Endothelial cell of umbilical vein (primary cell): ENCODE measurements around the gene LEMD1. TPM values are rescaled to one million over a fixed set of nuclear protein-coding genes. Genes with fewer than 3 reads are reported as not detected.

ENCODE experiments used
- BruUV-seq: library from RNA; stranded (reverse); fragments of 400-500 nt; replicated peaks from 2 replicates; lab custom pipeline; 2021; lab: Mats Ljungman, UMichigan
- CTCF ChIA-PET: fragments of 300-600, 350-600 bp; sonication (Branson Sonifier 250); formaldehyde crosslinking; loops from one replicate; lab custom pipeline; 2021; ENCODE audit warnings: antibody characterized with exemption, inconsistent platforms; lab: Charles Lee
- POLR2A ChIA-PET: fragments of 300-600, 350-600 bp; sonication (Branson Sonifier 250); formaldehyde crosslinking; loops from one replicate; lab custom pipeline; 2021; ENCODE audit warnings: antibody characterized with exemption, inconsistent platforms; lab: Charles Lee
- DNase-seq: peaks from one replicate; pipeline ENCODE4 v3.0.0-alpha.2; 2011; ENCODE audit warnings: low read depth, low spot score
- FAIRE-seq: peaks from 2 replicates; lab custom pipeline; 2011; peaks lifted over from hg19 to GRCh38; lab: Jason Lieb, UNC
- H2AFZ ChIP-seq: 2 replicates; pipeline ENCODE4 v1.6.0; 2012; ENCODE audit warnings: low read depth, low read length, control low read depth, inconsistent platforms
- H3K27ac ChIP-seq: 2 replicates; pipeline ENCODE4 v1.5.1; 2011; ENCODE audit warnings: low read depth, mild to moderate bottlenecking, control low read depth, low read length, moderate library complexity; ENCODE audit not compliant: insufficient read depth
- H3K27me3 ChIP-seq, 2 experiments: 2 replicates each; pipeline versions ENCODE4 v1.6.0 to v1.6.1; 2011; ENCODE audit warnings: low read length in 2 of 2, mixed read lengths in 1 of 2; ENCODE audit not compliant: control insufficient read depth in 2 of 2, insufficient read depth in 2 of 2
- H3K36me3 ChIP-seq, 2 experiments: 2 replicates in 1 of 2; 3 replicates in 1 of 2; pipeline ENCODE4 v1.5.1; 2011; ENCODE audit warnings: low read length in 2 of 2, mild to moderate bottlenecking in 1 of 2, moderate library complexity in 1 of 2; ENCODE audit not compliant: control insufficient read depth in 2 of 2, insufficient read depth in 2 of 2; ENCODE audit errors: extremely low read depth in 1 of 2
- H3K4me1 ChIP-seq: 3 replicates; pipeline ENCODE4 v1.5.1; 2011; ENCODE audit warnings: mild to moderate bottlenecking, low read length; ENCODE audit not compliant: control insufficient read depth, insufficient read depth; ENCODE audit errors: extremely low read depth
- H3K4me2 ChIP-seq: 2 replicates; pipeline ENCODE4 v1.6.1; 2011; ENCODE audit warnings: low read length, control low read depth, mixed read lengths; ENCODE audit not compliant: insufficient read depth
- H3K4me3 ChIP-seq, 3 experiments: fragments of 200-600 bp in 1 of 3; sonication (generic), shearing (Covaris generic) in 1 of 3; replicated peaks in 1 of 3; 2 replicates each; pipeline ENCODE4 v1.5.1; 2011 to 2016; ENCODE audit warnings: control low read depth in 3 of 3, low read length in 3 of 3, mild to moderate bottlenecking in 2 of 3, inconsistent platforms in 1 of 3, low read depth in 1 of 3, moderate library complexity in 1 of 3; ENCODE audit not compliant: insufficient read depth in 1 of 3
- H3K79me2 ChIP-seq: 2 replicates; pipeline ENCODE4 v1.6.0; 2012; ENCODE audit warnings: low read length, inconsistent platforms; ENCODE audit not compliant: control insufficient read depth, insufficient read depth
- H3K9ac ChIP-seq: replicated peaks from 2 replicates; pipeline ENCODE3; 2011; ENCODE audit warnings: low read length, control low read depth; ENCODE audit not compliant: insufficient read depth; ENCODE audit errors: extremely low read depth
- H3K9me1 ChIP-seq: replicated peaks from 3 replicates; pipeline ENCODE4 v1.6.0; 2011; ENCODE audit warnings: mild to moderate bottlenecking, low read length; ENCODE audit not compliant: control insufficient read depth, insufficient read depth; ENCODE audit errors: extremely low read depth
- H3K9me3 ChIP-seq: replicated peaks from 2 replicates; pipeline ENCODE4 v1.5.1; 2012; ENCODE audit warnings: low read length, inconsistent platforms; ENCODE audit not compliant: control insufficient read depth, insufficient read depth
- H4K20me1 ChIP-seq: replicated peaks from 2 replicates; pipeline ENCODE3; 2011; ENCODE audit warnings: mild to moderate bottlenecking, low read length; ENCODE audit not compliant: control insufficient read depth, insufficient read depth; ENCODE audit errors: extremely low read depth
- EZH2 ChIP-seq: IDR thresholded peaks from 2 replicates; pipeline ENCODE4 v1.6.1; 2012; ENCODE audit warnings: borderline replicate concordance, low read depth, mild to moderate bottlenecking, moderate library complexity, low read length, inconsistent platforms; ENCODE audit not compliant: severe bottlenecking
- GATA2 ChIP-seq: IDR thresholded peaks from 2 replicates; pipeline ENCODE4 v1.7.0; 2011; ENCODE audit warnings: low read depth, mild to moderate bottlenecking, moderate library complexity, mixed read lengths, low read length; ENCODE audit not compliant: insufficient read length, insufficient read depth
- JUN ChIP-seq: IDR thresholded peaks from 2 replicates; pipeline ENCODE4 v1.6.1; 2011; ENCODE audit warnings: borderline replicate concordance, low read depth; ENCODE audit not compliant: insufficient read length, insufficient read depth
- MYC ChIP-seq: IDR thresholded peaks from one replicate; pipeline ENCODE4 v1.6.1; 2011; ENCODE audit warnings: mild to moderate bottlenecking, low read depth, low read length
- POLR2A ChIP-seq: IDR thresholded peaks from 2 replicates; pipeline ENCODE4 v1.6.1; 2012; ENCODE audit warnings: low read depth, mild to moderate bottlenecking, control low read depth, low read length
- POLR2AphosphoS5 ChIP-seq: IDR thresholded peaks from 2 replicates; pipeline ENCODE4 v1.6.1; 2012; ENCODE audit warnings: low read depth, mild to moderate bottlenecking, control low read depth, low read length, moderate library complexity; ENCODE audit not compliant: insufficient read depth
- dilution Hi-C: fragments of 300-500 bp; cut with MboI; formaldehyde crosslinking; loops from one replicate; pipeline ENCODE4 v1.15.0; 2019; ENCODE audit warnings: low sequenced_read_pairs; ENCODE audit not compliant: extremely low pct_ligation_motif_present
- intact Hi-C: fragments of 100-400 bp; cut with micrococcal nuclease; formaldehyde crosslinking; loops from one replicate; pipeline ENCODE4 v1.10.0; 2022
- polyA plus RNA-seq, 4 experiments: library from polyadenylated mRNA; depleted of rRNA in 3 of 4; stranded (reverse) in 3 of 4; unstranded in 1 of 4; fragments of >200 nt; gene quantifications; 2 replicates each; pipeline versions ENCODE4 v1.2.1 to v1.2.3, GENCODE V29; 2011 to 2012; ENCODE audit warnings: missing spikeins in 1 of 4
- total RNA-seq: library from RNA; stranded (reverse); gene quantifications from 2 replicates; pipeline ENCODE4 v1.2.3, GENCODE V29; 2021
- TF ChIP-seq, protein P1 (sequence below): IDR thresholded peaks from 2 replicates; pipeline ENCODE4 v1.6.1; 2011; ENCODE audit not compliant: insufficient read depth, insufficient read length
- TF ChIP-seq, protein P2 (sequence below), 2 donors: IDR thresholded peaks; 1 replicate in 1 of 2; 2 replicates in 1 of 2; pipeline ENCODE4 v1.5.1; 2011; ENCODE audit warnings: low read length in 2 of 2, mild to moderate bottlenecking in 2 of 2, moderate library complexity in 2 of 2, control low read depth in 1 of 2, inconsistent platforms in 1 of 2, low read depth in 1 of 2; ENCODE audit not compliant: insufficient read depth in 1 of 2; ENCODE audit errors: extremely low read depth in 1 of 2

LEMD1 gene
- total and polyA plus RNA-seq, 2 donors (not counting 3 experiments of a cell fraction or from before 2014, with no cell fraction given) = not detected

GRCh38 chr1:205344066-205344928 is 77.6 kb downstream of the LEMD1 start:
- Histone ChIP-seq H3K4me1 (no peaks in the 10 kb centered on the region), H3K4me2 (no peak overlapping the region), H3K27ac (no peak overlapping the region), H3K27me3 (peaks cover 53 to 70% of the 10 kb centered on the region in 2 experiments), H3K36me3 (no peaks in the 10 kb centered on the region), H4K20me1 (no peaks in the 10 kb centered on the region), H2AFZ (no peak overlapping the region), H3K9me3 (no peaks in the 10 kb centered on the region), H3K9me1 (no peaks in the 10 kb centered on the region), H3K9ac (no peak overlapping the region), H3K79me2 (no peaks in the 10 kb centered on the region), H3K4me3 (no peak overlapping the region)
- POLR2A ChIA-PET = no interaction called here
- no TSS peak for BruUV-seq
- CTCF ChIA-PET = interaction anchor here (1.5 to 3.1 kb wide), 3 partner anchors 8 to 180 kb away, joined by 6 to 12 read pairs (median 6); no protein-coding TSS in a partner anchor
- intact Hi-C loops = no loop called here
- dilution Hi-C loops = no loop called here
- TF ChIP-seq POLR2A = no peak
- peak; percentile 97 for TF ChIP-seq EZH2
- FAIRE-seq (no peak), DNase-seq (no peak)

DNA sequence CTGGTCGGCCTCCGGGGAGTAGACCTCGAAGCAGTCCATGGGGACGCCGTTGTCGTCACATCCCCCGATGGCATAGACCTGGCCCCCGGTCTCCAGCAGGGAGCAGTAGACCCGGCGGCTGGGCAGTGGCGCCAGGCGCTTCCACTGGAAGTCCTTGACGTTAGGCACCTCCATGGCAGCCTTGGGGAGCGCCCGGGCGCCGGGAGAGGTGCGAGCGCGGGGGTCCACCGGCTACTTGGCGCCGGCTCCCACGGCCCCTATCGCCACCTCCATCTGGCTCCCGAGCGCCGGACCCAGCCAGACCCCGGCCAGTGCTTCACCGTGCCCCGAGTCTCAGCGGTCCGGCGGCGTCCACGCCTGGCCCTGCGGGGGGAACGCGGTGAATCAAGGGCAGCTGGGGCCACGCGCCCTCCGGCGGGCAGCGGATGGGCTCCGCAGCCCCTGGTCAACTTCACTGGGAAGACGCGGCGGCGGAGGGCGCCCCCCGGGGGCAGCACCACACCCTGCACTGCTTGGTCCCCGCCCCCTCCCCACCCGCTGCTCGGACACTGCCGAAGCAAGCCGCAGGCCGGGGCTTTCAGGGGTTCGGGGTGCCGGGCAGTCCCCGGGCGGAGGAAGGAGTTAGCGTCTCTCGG is 78.3 kb downstream of the LEMD1 start:
- Histone ChIP-seq H3K9me3 (no peaks in the 10 kb centered on the region), H3K9ac (no peak overlapping the region), H3K79me2 (no peaks in the 10 kb centered on the region), H3K9me1 (no peaks in the 10 kb centered on the region), H3K4me3 (no peak overlapping the region), H3K4me2 (no peak overlapping the region), H3K4me1 (no peaks in the 10 kb centered on the region), H3K27me3 (peaks cover 52 to 66% of the 10 kb centered on the region in 2 experiments), H2AFZ (no peak overlapping the region), H3K27ac (no peak overlapping the region), H3K36me3 (no peaks in the 10 kb centered on the region), H4K20me1 (no peaks in the 10 kb centered on the region)
- intact Hi-C loops = no loop called here
- ChIA-PET CTCF (interaction anchor here (3.1 kb wide), 1 partner anchor 11 kb away, joined by 12 read pairs; no protein-coding TSS in a partner anchor), POLR2A (no interaction called here)
- TF ChIP-seq, protein P1, sequence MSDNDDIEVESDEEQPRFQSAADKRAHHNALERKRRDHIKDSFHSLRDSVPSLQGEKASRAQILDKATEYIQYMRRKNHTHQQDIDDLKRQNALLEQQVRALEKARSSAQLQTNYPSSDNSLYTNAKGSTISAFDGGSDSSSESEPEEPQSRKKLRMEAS = no peak
- TF ChIP-seq POLR2AphosphoS5 = no peak
- TF ChIP-seq JUN = no peak
- TF ChIP-seq MYC = no peak
- TF ChIP-seq GATA2 = no peak
- TF ChIP-seq EZH2 = peak; percentile 81
- TF ChIP-seq, protein P2, sequence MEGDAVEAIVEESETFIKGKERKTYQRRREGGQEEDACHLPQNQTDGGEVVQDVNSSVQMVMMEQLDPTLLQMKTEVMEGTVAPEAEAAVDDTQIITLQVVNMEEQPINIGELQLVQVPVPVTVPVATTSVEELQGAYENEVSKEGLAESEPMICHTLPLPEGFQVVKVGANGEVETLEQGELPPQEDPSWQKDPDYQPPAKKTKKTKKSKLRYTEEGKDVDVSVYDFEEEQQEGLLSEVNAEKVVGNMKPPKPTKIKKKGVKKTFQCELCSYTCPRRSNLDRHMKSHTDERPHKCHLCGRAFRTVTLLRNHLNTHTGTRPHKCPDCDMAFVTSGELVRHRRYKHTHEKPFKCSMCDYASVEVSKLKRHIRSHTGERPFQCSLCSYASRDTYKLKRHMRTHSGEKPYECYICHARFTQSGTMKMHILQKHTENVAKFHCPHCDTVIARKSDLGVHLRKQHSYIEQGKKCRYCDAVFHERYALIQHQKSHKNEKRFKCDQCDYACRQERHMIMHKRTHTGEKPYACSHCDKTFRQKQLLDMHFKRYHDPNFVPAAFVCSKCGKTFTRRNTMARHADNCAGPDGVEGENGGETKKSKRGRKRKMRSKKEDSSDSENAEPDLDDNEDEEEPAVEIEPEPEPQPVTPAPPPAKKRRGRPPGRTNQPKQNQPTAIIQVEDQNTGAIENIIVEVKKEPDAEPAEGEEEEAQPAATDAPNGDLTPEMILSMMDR (IDR thresholded peaks at IDR 0.05; ENCODE audit: extremely low read depth in 1 of 2, insufficient read depth in 1 of 2, low read depth in 1 of 2, low read length in 2 of 2) = peak in 1 of 2 donors; percentile 15
- FAIRE-seq (no peak), DNase-seq (no peak)
- no TSS peak for BruUV-seq
- dilution Hi-C loops = no loop called here
